ENCODE measurements around the gene BAG3. TPM values are rescaled to one million over a fixed set of nuclear protein-coding genes. Genes with fewer than 3 reads are reported as not detected.

The BAG3 gene
- total RNA-seq: 10 to 100 TPM; 26.8 to 28.1 TPM

GRCh38 chr10:119650692-119651513 is at the start of gene BAG3:
TSS of gene BAG3 (plus strand) at chr10:119651380. CDS start at chr10:119651676, 296 bp downstream.
- POLR2A ChIA-PET: interaction anchor here (0.6 to 1.2 kb wide), 10 partner anchors 8 to 222 kb away, joined by 3 to 5 read pairs (median 4); partner anchors contain the start of genes MCMBP, RGS10 and TIAL1
- Mint-ChIP-seq H3K4me1 (ENCODE audit: low read depth) (peaks cover 37% of the 10 kb centered on the region), H3K9me3 (no peaks in the 10 kb centered on the region)

DNA sequence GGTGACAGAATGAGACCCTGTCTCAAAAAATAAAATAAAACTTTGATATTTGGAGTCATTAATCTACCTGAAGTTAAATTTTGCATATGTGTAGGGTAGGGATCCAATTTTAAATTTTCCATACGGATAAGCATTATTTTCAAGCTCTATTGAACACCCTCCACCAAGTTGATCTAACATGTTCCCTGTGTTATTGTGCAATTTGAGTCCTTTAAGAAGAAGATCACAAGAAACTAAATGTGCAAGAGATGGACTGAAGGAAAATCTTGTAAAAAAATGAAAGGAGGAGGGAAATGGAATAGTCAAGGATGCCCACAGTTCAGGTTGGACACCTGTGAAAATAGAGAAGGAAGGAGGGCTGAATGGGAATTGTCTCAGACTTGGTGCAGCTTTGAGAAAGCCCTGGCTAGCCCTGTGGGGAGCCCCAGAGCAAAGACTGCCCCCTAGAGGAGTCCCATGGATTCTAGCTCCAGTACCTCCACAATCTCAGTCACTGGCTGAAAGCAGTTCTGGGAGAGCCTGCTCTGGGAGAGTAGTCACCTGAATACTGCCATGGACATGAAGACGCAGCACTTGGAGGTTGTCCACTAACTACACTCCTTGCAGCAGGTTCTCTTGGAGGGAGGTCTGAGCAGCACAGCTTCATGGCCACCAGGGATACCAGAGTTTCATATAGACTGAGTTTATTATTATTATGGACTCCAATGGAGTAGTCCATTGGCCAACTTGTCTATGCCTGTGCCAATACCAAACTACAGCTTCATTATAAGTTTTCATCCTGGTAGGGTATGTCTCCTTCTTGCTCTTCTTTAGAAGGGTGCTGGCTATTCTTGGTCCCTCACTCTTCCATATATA is 48.7 kb upstream of the BAG3 start:
- Mint-ChIP-seq H3K4me1 (ENCODE audit: low read depth) (peaks cover 11% of the 10 kb centered on the region), H3K36me3 (peaks cover 3% of the 10 kb centered on the region), H3K4me3 (no peak overlapping the region), H3K27ac (no peak overlapping the region), H3K9me3 (no peaks in the 10 kb centered on the region), H3K27me3 (no peaks in the 10 kb centered on the region)
- ChIA-PET POLR2A (interaction anchor here (0.9 kb wide), 1 partner anchor 14 kb away, joined by 4 read pairs; no protein-coding TSS in a partner anchor), CTCF (interaction anchor here (0.8 to 1.8 kb wide), 27 partner anchors 8 to 403 kb away, joined by 3 to 9 read pairs (median 4); partner anchors contain the start of genes BAG3 and INPP5F)
- peak; percentile 59 for DNase-seq
- intact Hi-C loops (cut with micrococcal nuclease): no loop called here

More at GRCh38 chr10:119650692-119651513, at the start of gene BAG3:
- CTCF ChIA-PET: interaction anchor here (0.6 to 1.1 kb wide), 5 partner anchors 8 to 209 kb away, joined by 3 to 4 read pairs (median 3); partner anchors contain the start of gene INPP5F
- DNase-seq: peak; percentile 87
- peak within 1 kb of the TSS; percentile 97 for H3K27ac Mint-ChIP-seq
- H3K4me3 Mint-ChIP-seq: peak within 1 kb of the TSS; percentile 95
- intact Hi-C loops (cut with micrococcal nuclease): loop anchor here (1.0 to 10.0 kb wide), 6 partner anchors 54 to 896 kb away; partner anchors contain the start of genes CACUL1, EIF3A and GRK5
- H3K27me3 Mint-ChIP-seq: no peaks in the 10 kb centered on the region
- H3K36me3 Mint-ChIP-seq: peaks cover 10% of the 10 kb centered on the region

GRCh38 chr10:119604468-119604867 is 46.7 kb upstream of the BAG3 start:
- Mint-ChIP-seq H3K4me1 (ENCODE audit: low read depth) (peaks cover 7% of the 10 kb centered on the region), H3K27ac (no peak overlapping the region), H3K36me3 (no peaks in the 10 kb centered on the region), H3K27me3 (no peaks in the 10 kb centered on the region), H3K9me3 (no peaks in the 10 kb centered on the region), H3K4me3 (no peak overlapping the region)
- ChIA-PET POLR2A (no interaction called here), CTCF (no interaction called here)
- intact Hi-C loops (cut with micrococcal nuclease): no loop called here
- no peak for DNase-seq

DNA sequence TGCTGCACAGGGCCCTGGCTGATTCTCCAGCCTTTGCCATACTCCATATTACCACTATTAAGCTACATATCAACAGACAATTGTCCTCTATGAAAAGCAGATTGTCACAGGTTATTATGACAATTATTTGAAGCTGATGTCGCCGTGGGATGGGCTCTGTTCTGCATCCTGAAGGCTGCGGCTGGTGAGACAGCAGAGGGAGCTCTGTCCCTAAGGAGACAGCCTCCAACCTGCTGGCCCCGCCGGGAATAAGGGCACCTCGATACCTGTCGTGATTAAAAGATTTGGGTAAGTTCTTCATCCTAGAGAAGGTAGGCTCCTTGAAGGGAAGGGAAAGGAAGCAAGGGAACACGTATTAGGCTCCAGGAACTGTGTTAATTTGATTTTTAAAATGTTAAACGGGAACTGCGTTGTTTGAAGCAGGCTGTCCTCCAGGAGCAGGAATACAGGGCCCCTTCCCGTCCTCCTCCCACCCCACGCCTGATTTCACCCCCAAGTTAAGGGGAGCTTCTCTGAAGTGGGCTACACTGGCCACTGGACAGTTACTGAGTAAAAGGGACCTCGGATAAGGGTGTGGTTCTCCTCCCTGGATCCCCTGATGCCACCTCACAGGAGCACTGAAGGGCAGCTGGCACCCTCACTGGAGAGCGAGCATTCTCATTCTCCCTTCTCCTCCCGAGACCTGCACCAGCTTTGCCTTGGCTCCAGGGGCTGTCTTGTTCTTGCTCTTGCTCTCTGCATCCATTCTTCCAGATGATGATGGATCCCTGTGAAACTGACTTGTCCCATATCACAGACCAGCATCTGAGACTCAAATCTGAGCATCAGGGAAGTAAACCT is 42.6 kb upstream of the BAG3 start:
- intact Hi-C loops (cut with micrococcal nuclease): loop anchor here (1.0 to 5.0 kb wide), 2 partner anchors 44 to 254 kb away; no protein-coding TSS in a partner anchor
- H3K4me3 Mint-ChIP-seq: no peak overlapping the region
- peaks cover 2% of the 10 kb centered on the region for H3K9me3 Mint-ChIP-seq
- POLR2A ChIA-PET: no interaction called here
- H3K27ac Mint-ChIP-seq: no peak overlapping the region
- CTCF ChIA-PET: interaction anchor here (0.8 to 2.8 kb wide), 6 partner anchors 11 to 79 kb away, joined by 3 to 8 read pairs (median 3); no protein-coding TSS in a partner anchor
- peaks cover 7% of the 10 kb centered on the region for H3K4me1 Mint-ChIP-seq (ENCODE audit: low read depth)
- H3K27me3 Mint-ChIP-seq: peaks cover 3% of the 10 kb centered on the region
- peaks cover 3% of the 10 kb centered on the region for H3K36me3 Mint-ChIP-seq
- peak; percentile 49 for DNase-seq

GRCh38 chr10:119609516-119609915 is 41.7 kb upstream of the BAG3 start:
- no peak for DNase-seq
- peaks cover 3% of the 10 kb centered on the region for H3K36me3 Mint-ChIP-seq
- CTCF ChIA-PET: interaction anchor here (2.8 kb wide), 1 partner anchor 10 kb away, joined by 8 read pairs; no protein-coding TSS in a partner anchor
- peaks cover 3% of the 10 kb centered on the region for H3K27me3 Mint-ChIP-seq
- H3K9me3 Mint-ChIP-seq: peaks cover 2% of the 10 kb centered on the region
- H3K4me3 Mint-ChIP-seq: no peak overlapping the region
- intact Hi-C loops (cut with micrococcal nuclease): loop anchor here (5.0 kb wide), 1 partner anchor 253 kb away; no protein-coding TSS in a partner anchor
- POLR2A ChIA-PET: no interaction called here
- peaks cover 7% of the 10 kb centered on the region for H3K4me1 Mint-ChIP-seq (ENCODE audit: low read depth)
- no peak overlapping the region for H3K27ac Mint-ChIP-seq

GRCh38 chr10:119611433-119611832 is 39.7 kb upstream of the BAG3 start:
- POLR2A ChIA-PET: no interaction called here
- intact Hi-C loops (cut with micrococcal nuclease): no loop called here
- peaks cover 3% of the 10 kb centered on the region for H3K36me3 Mint-ChIP-seq
- H3K27ac Mint-ChIP-seq: no peak overlapping the region
- H3K4me3 Mint-ChIP-seq: no peak overlapping the region
- DNase-seq: no peak
- peaks cover 3% of the 10 kb centered on the region for H3K27me3 Mint-ChIP-seq
- H3K4me1 Mint-ChIP-seq (ENCODE audit: low read depth): peaks cover 7% of the 10 kb centered on the region
- peaks cover 2% of the 10 kb centered on the region for H3K9me3 Mint-ChIP-seq
- CTCF ChIA-PET: interaction anchor here (2.2 kb wide), 1 partner anchor 9 kb away, joined by 7 read pairs; no protein-coding TSS in a partner anchor

- CTCF ChIA-PET: interaction anchor here (0.5 to 2.2 kb wide), 3 partner anchors 10 to 131 kb away, joined by 3 to 7 read pairs (median 3); no protein-coding TSS in a partner anchor
- no peak overlapping the region for H3K27ac Mint-ChIP-seq
- POLR2A ChIA-PET: interaction anchor here (0.6 kb wide), 1 partner anchor 28 kb away, joined by 3 read pairs; no protein-coding TSS in a partner anchor
- intact Hi-C loops (cut with micrococcal nuclease): no loop called here
- H3K36me3 Mint-ChIP-seq: peaks cover 3% of the 10 kb centered on the region
- no peak for DNase-seq
- H3K4me1 Mint-ChIP-seq (ENCODE audit: low read depth): peaks cover 3% of the 10 kb centered on the region
- no peak overlapping the region for H3K4me3 Mint-ChIP-seq
- H3K9me3 Mint-ChIP-seq: peaks cover 2% of the 10 kb centered on the region
- peaks cover 3% of the 10 kb centered on the region for H3K27me3 Mint-ChIP-seq
Observed at GRCh38 chr10:119613741-119614140, 37.4 kb upstream of the BAG3 start.

DNA sequence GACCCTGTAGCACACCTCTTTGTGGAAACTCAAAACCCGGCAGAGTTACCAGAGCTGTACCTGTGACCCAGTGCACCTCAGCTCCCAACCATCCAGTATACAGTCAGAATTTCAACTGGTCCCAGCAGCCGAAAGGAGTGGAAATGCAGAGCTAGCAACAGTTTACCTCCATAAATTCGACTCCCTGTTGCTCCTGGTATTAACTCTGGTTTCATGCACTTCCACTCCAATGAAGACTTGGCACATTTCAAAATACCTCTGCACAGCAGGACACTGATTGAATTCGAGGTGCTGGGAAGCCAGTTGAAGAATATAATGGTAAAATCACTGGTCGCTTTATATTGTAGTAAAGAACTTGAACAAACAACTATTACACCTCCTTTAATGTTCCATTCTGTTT is 36.5 kb upstream of the BAG3 start:
- Mint-ChIP-seq H3K9me3 (peaks cover 2% of the 10 kb centered on the region), H3K36me3 (peaks cover 3% of the 10 kb centered on the region), H3K4me3 (no peak overlapping the region), H3K4me1 (ENCODE audit: low read depth) (no peaks in the 10 kb centered on the region), H3K27me3 (peaks cover 3% of the 10 kb centered on the region), H3K27ac (no peak overlapping the region)
- intact Hi-C loops (cut with micrococcal nuclease): no loop called here
- CTCF ChIA-PET: interaction anchor here (1.5 kb wide), 1 partner anchor 10 kb away, joined by 3 read pairs; no protein-coding TSS in a partner anchor
- no peak for DNase-seq
- POLR2A ChIA-PET: no interaction called here

DNA sequence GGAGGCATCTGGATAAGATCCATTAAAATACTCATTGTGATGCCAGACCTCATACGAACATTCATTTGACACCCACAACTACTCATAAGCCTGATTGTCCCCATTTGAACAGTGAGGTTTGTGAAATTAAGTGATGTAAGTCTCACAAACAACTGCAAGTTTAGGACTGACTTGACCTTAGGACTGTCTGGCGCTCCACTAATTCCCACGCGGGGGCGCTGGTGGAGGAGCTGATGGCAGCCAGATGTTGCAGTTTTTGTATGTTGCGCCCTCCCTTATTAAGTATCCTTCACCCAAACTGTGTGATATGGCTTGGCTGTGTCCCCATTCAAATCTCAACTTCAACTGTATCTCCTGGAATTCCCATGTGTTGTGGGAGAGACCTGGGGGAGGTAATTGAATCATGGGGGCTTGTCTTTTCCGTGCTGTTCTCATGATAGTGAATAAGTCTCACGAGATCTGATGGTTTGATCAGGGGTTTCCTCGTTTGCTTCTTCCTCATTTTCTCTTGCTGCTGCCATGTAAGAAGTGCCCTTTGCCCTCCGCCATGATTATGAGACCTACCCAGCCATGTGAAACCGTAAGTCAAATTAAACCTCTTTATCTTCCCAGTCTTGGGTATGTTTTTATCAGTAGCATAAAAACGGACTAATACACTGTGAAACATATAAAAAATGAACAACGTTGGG is 34.2 kb upstream of the BAG3 start:
- no peaks in the 10 kb centered on the region for H3K27me3 Mint-ChIP-seq
- H3K4me3 Mint-ChIP-seq: no peak overlapping the region
- no peak overlapping the region for H3K27ac Mint-ChIP-seq
- intact Hi-C loops (cut with micrococcal nuclease): no loop called here
- POLR2A ChIA-PET: interaction anchor here (0.7 kb wide), 1 partner anchor 15 kb away, joined by 4 read pairs; no protein-coding TSS in a partner anchor
- no peaks in the 10 kb centered on the region for H3K9me3 Mint-ChIP-seq
- DNase-seq: peak; percentile 46
- H3K4me1 Mint-ChIP-seq (ENCODE audit: low read depth): peaks cover 3% of the 10 kb centered on the region
- H3K36me3 Mint-ChIP-seq: no peaks in the 10 kb centered on the region
- CTCF ChIA-PET: interaction anchor here (0.5 to 1.9 kb wide), 4 partner anchors 11 to 58 kb away, joined by 3 to 6 read pairs (median 4); no protein-coding TSS in a partner anchor

GRCh38 chr10:119619215-119619614 is 32.0 kb upstream of the BAG3 start:
- ChIA-PET CTCF (interaction anchor here (2.1 kb wide), 1 partner anchor 11 kb away, joined by 8 read pairs; no protein-coding TSS in a partner anchor), POLR2A (no interaction called here)
- Mint-ChIP-seq H3K27me3 (no peaks in the 10 kb centered on the region), H3K36me3 (no peaks in the 10 kb centered on the region), H3K4me3 (no peak overlapping the region), H3K27ac (no peak overlapping the region), H3K9me3 (no peaks in the 10 kb centered on the region), H3K4me1 (ENCODE audit: low read depth) (peaks cover 3% of the 10 kb centered on the region)
- intact Hi-C loops (cut with micrococcal nuclease): no loop called here
- no peak for DNase-seq

All from activated CD4-positive, alpha-beta memory T cell treated with anti-CD3 and anti-CD28 coated beads for 36 hours (primary cell).